Measurements from ENCODE around the gene BCHE.

Gene BCHE

GRCh38 chr3:165799026-165799425 lies 38.2 kb downstream of the BCHE start:
- Histone ChIP-seq H3K9ac (no peak overlapping the region), H3K9me3 (replicated peaks in 1 of 11) (no peaks in the 10 kb centered on the region), H3K4me1 (no peaks in the 10 kb centered on the region), H3K4me3 (no peak overlapping the region), H3K36me3 (no peaks in the 10 kb centered on the region), H3K27me3 (no peaks in the 10 kb centered on the region), H3K27ac (no peak overlapping the region), H3K4me2 (no peak overlapping the region), H4K20me1 (no peaks in the 10 kb centered on the region)
- no peak for TF ChIP-seq Cebpa-rat (IDR thresholded peaks at IDR 0.05)

GRCh38 chr3:165797551-165797950 lies 39.7 kb downstream of the BCHE start:
- Histone ChIP-seq H3K4me3 (no peak overlapping the region), H3K27me3 (no peaks in the 10 kb centered on the region), H3K9me3 (replicated peaks in 1 of 11) (no peaks in the 10 kb centered on the region), H4K20me1 (no peaks in the 10 kb centered on the region), H3K4me1 (no peaks in the 10 kb centered on the region), H3K9ac (no peak overlapping the region), H3K27ac (no peak overlapping the region), H3K4me2 (no peak overlapping the region), H3K36me3 (no peaks in the 10 kb centered on the region)
- TF ChIP-seq Cebpa-rat (IDR thresholded peaks at IDR 0.05) = no peak

GRCh38 chr3:165796701-165797100 lies 40.5 kb downstream of the BCHE start:
- no peaks in the 10 kb centered on the region for H3K9me3 ChIP-seq (replicated peaks in 1 of 11)
- no peaks in the 10 kb centered on the region for H3K27me3 ChIP-seq
- no peak overlapping the region for H3K27ac ChIP-seq
- H3K4me3 ChIP-seq = no peak overlapping the region
- H3K9ac ChIP-seq = no peak overlapping the region
- no peaks in the 10 kb centered on the region for H3K4me1 ChIP-seq
- no peak overlapping the region for H3K4me2 ChIP-seq
- H3K36me3 ChIP-seq = no peaks in the 10 kb centered on the region
- H4K20me1 ChIP-seq = no peaks in the 10 kb centered on the region
- TF ChIP-seq Cebpa-rat (IDR thresholded peaks at IDR 0.05) = no peak

- no peaks in the 10 kb centered on the region for H3K4me1 ChIP-seq
- H3K27ac ChIP-seq = no peak overlapping the region
- H3K9ac ChIP-seq = no peak overlapping the region
- H3K4me3 ChIP-seq = no peak overlapping the region
- H3K27me3 ChIP-seq = no peaks in the 10 kb centered on the region
- no peaks in the 10 kb centered on the region for H3K9me3 ChIP-seq (replicated peaks in 1 of 11)
- no peaks in the 10 kb centered on the region for H3K36me3 ChIP-seq
- no peaks in the 10 kb centered on the region for H4K20me1 ChIP-seq
- no peak for TF ChIP-seq Cebpa-rat (IDR thresholded peaks at IDR 0.05)
- no peak overlapping the region for H3K4me2 ChIP-seq
Observed at GRCh38 chr3:165788531-165788930, 48.7 kb downstream of the BCHE start.

- Histone ChIP-seq H3K9me3 (replicated peaks in 1 of 11) (no peaks in the 10 kb centered on the region), H3K4me2 (no peak overlapping the region), H3K27me3 (no peaks in the 10 kb centered on the region), H3K4me3 (no peak overlapping the region), H3K27ac (no peak overlapping the region), H4K20me1 (no peaks in the 10 kb centered on the region), H3K36me3 (no peaks in the 10 kb centered on the region), H3K9ac (no peak overlapping the region), H3K4me1 (no peaks in the 10 kb centered on the region)
- no peak for TF ChIP-seq Cebpa-rat (IDR thresholded peaks at IDR 0.05)
Observed at GRCh38 chr3:165786013-165786412, 51.2 kb downstream of the BCHE start.

- no peaks in the 10 kb centered on the region for H3K36me3 ChIP-seq
- no peak for TF ChIP-seq Cebpa-rat (IDR thresholded peaks at IDR 0.05)
- no peak overlapping the region for H3K27ac ChIP-seq
- H3K4me3 ChIP-seq = no peak overlapping the region
- no peak overlapping the region for H3K4me2 ChIP-seq
- H3K4me1 ChIP-seq = no peaks in the 10 kb centered on the region
- H3K9ac ChIP-seq = no peak overlapping the region
- no peaks in the 10 kb centered on the region for H4K20me1 ChIP-seq
- no peaks in the 10 kb centered on the region for H3K9me3 ChIP-seq (replicated peaks in 1 of 11)
- H3K27me3 ChIP-seq = no peaks in the 10 kb centered on the region
Observed at GRCh38 chr3:165784337-165784736, 52.9 kb downstream of the BCHE start.

GRCh38 chr3:165783383-165783782 lies 53.8 kb downstream of the BCHE start:
- no peak for TF ChIP-seq Cebpa-rat (IDR thresholded peaks at IDR 0.05)
- no peaks in the 10 kb centered on the region for H3K4me1 ChIP-seq
- no peak overlapping the region for H3K4me3 ChIP-seq
- no peak overlapping the region for H3K4me2 ChIP-seq
- no peak overlapping the region for H3K9ac ChIP-seq
- no peaks in the 10 kb centered on the region for H3K27me3 ChIP-seq
- no peaks in the 10 kb centered on the region for H4K20me1 ChIP-seq
- H3K9me3 ChIP-seq (replicated peaks in 1 of 11) = no peaks in the 10 kb centered on the region
- H3K36me3 ChIP-seq = no peaks in the 10 kb centered on the region
- no peak overlapping the region for H3K27ac ChIP-seq

- no peak for TF ChIP-seq Cebpa-rat (IDR thresholded peaks at IDR 0.05)
- Histone ChIP-seq H3K27me3 (no peaks in the 10 kb centered on the region), H3K4me1 (no peaks in the 10 kb centered on the region), H3K9me3 (replicated peaks in 1 of 11) (no peaks in the 10 kb centered on the region), H3K4me3 (no peak overlapping the region), H3K9ac (no peak overlapping the region), H4K20me1 (no peaks in the 10 kb centered on the region), H3K4me2 (no peak overlapping the region), H3K27ac (no peak overlapping the region), H3K36me3 (no peaks in the 10 kb centered on the region)
Observed at GRCh38 chr3:165778891-165779290, 58.3 kb downstream of the BCHE start.

GRCh38 chr3:165778456-165778855 lies 58.8 kb downstream of the BCHE start:
- Histone ChIP-seq H3K4me2 (no peak overlapping the region), H3K4me3 (no peak overlapping the region), H3K36me3 (no peaks in the 10 kb centered on the region), H3K27ac (no peak overlapping the region), H3K9me3 (replicated peaks in 1 of 11) (no peaks in the 10 kb centered on the region), H3K4me1 (no peaks in the 10 kb centered on the region), H3K27me3 (no peaks in the 10 kb centered on the region), H3K9ac (no peak overlapping the region), H4K20me1 (no peaks in the 10 kb centered on the region)
- TF ChIP-seq Cebpa-rat (IDR thresholded peaks at IDR 0.05) = no peak

GRCh38 chr3:165775824-165776223 lies 61.4 kb downstream of the BCHE start:
- H3K4me3 ChIP-seq = no peak overlapping the region
- H4K20me1 ChIP-seq = no peaks in the 10 kb centered on the region
- H3K27me3 ChIP-seq = no peaks in the 10 kb centered on the region
- no peak for TF ChIP-seq Cebpa-rat (IDR thresholded peaks at IDR 0.05)
- H3K9ac ChIP-seq = no peak overlapping the region
- no peak overlapping the region for H3K4me2 ChIP-seq
- no peaks in the 10 kb centered on the region for H3K9me3 ChIP-seq (replicated peaks in 1 of 11)
- no peaks in the 10 kb centered on the region for H3K36me3 ChIP-seq
- no peaks in the 10 kb centered on the region for H3K4me1 ChIP-seq
- H3K27ac ChIP-seq = no peak overlapping the region

GRCh38 chr3:165770781-165771180 lies 66.4 kb downstream of the BCHE start:
- no peaks in the 10 kb centered on the region for H3K27me3 ChIP-seq
- no peak overlapping the region for H3K27ac ChIP-seq

More at GRCh38 chr3:165770781-165771180, 66.4 kb downstream of the BCHE start:
- TF ChIP-seq Cebpa-rat (IDR thresholded peaks at IDR 0.05) = no peak
- H3K9ac ChIP-seq = no peak overlapping the region
- H3K4me1 ChIP-seq = no peaks in the 10 kb centered on the region
- H3K4me2 ChIP-seq = no peak overlapping the region
- no peaks in the 10 kb centered on the region for H3K36me3 ChIP-seq
- H3K9me3 ChIP-seq (replicated peaks in 1 of 11) = no peaks in the 10 kb centered on the region; a peak in 1 of 22 replicates
- no peaks in the 10 kb centered on the region for H4K20me1 ChIP-seq
- H3K4me3 ChIP-seq = no peak overlapping the region

Data from BLaER1 treated with 17β-estradiol and CSF1 and Interleukin-3, amounts not matched to agents 10 nM and 100 nM (cell line).